NCI-H1105 (cell line): ENCODE measurements around the gene NUPR1.
"Not testable (repeated sequence)": the region's sequence is repeated elsewhere in the genome, so short reads cannot be mapped to it uniquely, and the experiment has no call there.

Experiments used
- DNase-seq: peaks from one replicate; lab custom pipeline; 2025; lab: John Stamatoyannopoulos, UW

Gene NUPR1

GRCh38 chr16:28527100-28527785 lies 11.5 kb downstream of the NUPR1 start:
- not testable (repeated sequence) for DNase-seq

- no peak for DNase-seq
These were observed 12.3 kb downstream of the NUPR1 start for GRCh38 chr16:28526201-28527099.

- no peak for DNase-seq
These were observed 14.0 kb downstream of the NUPR1 start for GRCh38 chr16:28524681-28525171.

- DNase-seq: no peak
These were observed 16.0 kb downstream of the NUPR1 start for GRCh38 chr16:28522792-28523191.

- no peak for DNase-seq
These were observed 17.3 kb downstream of the NUPR1 start for GRCh38 chr16:28521436-28521835.

- DNase-seq: no peak
These were observed 18.1 kb downstream of the NUPR1 start for GRCh38 chr16:28520672-28521071.

- DNase-seq: no peak
These were observed 24.5 kb downstream of the NUPR1 start for GRCh38 chr16:28514246-28514645.

- no peak for DNase-seq
These were observed 25.1 kb downstream of the NUPR1 start for GRCh38 chr16:28513484-28514181.

GRCh38 chr16:28511801-28512789 lies 26.7 kb downstream of the NUPR1 start:
- DNase-seq: no peak

GRCh38 chr16:28511031-28511430 lies 27.7 kb downstream of the NUPR1 start:
- DNase-seq: no peak

GRCh38 chr16:28505489-28506137 lies 33.2 kb downstream of the NUPR1 start:
- DNase-seq: no peak

GRCh38 chr16:28504707-28505404 lies 33.9 kb downstream of the NUPR1 start:
- DNase-seq: no peak

- DNase-seq: no peak
These were observed 35.1 kb downstream of the NUPR1 start for GRCh38 chr16:28503470-28504259.

GRCh38 chr16:28502290-28502689 lies 36.5 kb downstream of the NUPR1 start:
- DNase-seq: no peak

GRCh38 chr16:28501258-28502232 lies 37.2 kb downstream of the NUPR1 start:
- DNase-seq: no peak

GRCh38 chr16:28500476-28501180 lies 38.1 kb downstream of the NUPR1 start:
- not testable (repeated sequence) for DNase-seq

- DNase-seq: no peak
These were observed 38.9 kb downstream of the NUPR1 start for GRCh38 chr16:28499854-28500253.
